H1 (cell line): Measurements from ENCODE around the gene CELF1. TPM values are rescaled to one million over a fixed set of nuclear protein-coding genes. Genes with fewer than 3 reads are reported as not detected.
A peak's percentile ranks its signal among the peaks of the same experiment; 100 is the strongest.

Experiments
- CTCF ChIA-PET: fragments of 300-600 bp; sonication (Branson Sonifier 250); formaldehyde crosslinking; loops from one replicate; lab custom pipeline; 2021; ENCODE audit not compliant: partially characterized antibody; lab: Charles Lee
- POLR2A ChIA-PET: fragments of 300-600 bp; sonication (Branson Sonifier 250); formaldehyde crosslinking; loops from one replicate; lab custom pipeline; 2021; ENCODE audit warnings: inconsistent platforms; ENCODE audit not compliant: partially characterized antibody; lab: Charles Lee
- DNase-seq, 2 experiments: peaks; one replicate each; pipeline versions ENCODE4 v3.0.0 to v3.0.0-alpha.2; 2010 to 2022; ENCODE audit warnings: low spot score in 2 of 2, low read depth in 1 of 2, mixed read lengths in 1 of 2
- FAIRE-seq: peaks from 2 replicates; lab custom pipeline; 2011; peaks lifted over from hg19 to GRCh38; lab: Jason Lieb, UNC
- H2AFZ ChIP-seq: 2 replicates; pipeline ENCODE4 v1.8.1; 2012; ENCODE audit warnings: low read length, inconsistent platforms
- H2AK5ac ChIP-seq: 2 replicates; pipeline ENCODE4 v1.6.1; 2013; ENCODE audit warnings: low read depth, low read length
- H2BK120ac ChIP-seq: replicated peaks from 2 replicates; pipeline ENCODE3; 2013; ENCODE audit warnings: low read depth, low read length, inconsistent platforms
- H2BK12ac ChIP-seq: 2 replicates; pipeline ENCODE4 v1.6.1; 2013; ENCODE audit warnings: low read depth, low read length
- H2BK15ac ChIP-seq: 2 replicates; pipeline ENCODE4 v1.6.1; 2013; ENCODE audit warnings: low read length
- H2BK20ac ChIP-seq: 2 replicates; pipeline ENCODE4 v1.6.1; 2013; ENCODE audit warnings: low read length
- H2BK5ac ChIP-seq: 2 replicates; pipeline ENCODE4 v1.6.1; 2013; ENCODE audit warnings: low read depth, low read length
- H3K14ac ChIP-seq: 2 replicates; pipeline ENCODE4 v1.6.1; 2013; ENCODE audit warnings: inconsistent platforms; ENCODE audit not compliant: insufficient read length
- H3K18ac ChIP-seq: 2 replicates; pipeline ENCODE4 v1.6.1; 2013; ENCODE audit warnings: low read length; ENCODE audit errors: extremely low read depth
- H3K23ac ChIP-seq: 2 replicates; pipeline ENCODE4 v1.6.1; 2013; ENCODE audit warnings: inconsistent platforms; ENCODE audit not compliant: insufficient read length
- H3K23me2 ChIP-seq: 2 replicates; pipeline ENCODE4 v1.6.1; 2013; ENCODE audit warnings: low read depth, low read length
- H3K27ac ChIP-seq: 2 replicates; pipeline ENCODE4 v1.6.1; 2011; ENCODE audit warnings: low read depth, low read length, inconsistent platforms
- H3K27me3 ChIP-seq, 4 experiments: replicated peaks in 1 of 4; 1 replicate in 1 of 4; 2 replicates in 3 of 4; pipeline versions ENCODE4 v1.6.1 to v1.8.1; 2011 to 2013; ENCODE audit warnings: low read length in 3 of 4, mild to moderate bottlenecking in 3 of 4, inconsistent platforms in 2 of 4, mixed read lengths in 2 of 4, moderate library complexity in 1 of 4; ENCODE audit not compliant: control insufficient read depth in 3 of 4, insufficient read depth in 3 of 4; ENCODE audit errors: extremely low read depth in 1 of 4
- H3K36me3 ChIP-seq, 4 experiments: 2 replicates each; pipeline versions ENCODE4 v1.6.1 to v1.8.1; 2011 to 2013; ENCODE audit warnings: mild to moderate bottlenecking in 4 of 4, low read length in 3 of 4, moderate library complexity in 2 of 4, control low read depth in 1 of 4, inconsistent platforms in 1 of 4; ENCODE audit not compliant: insufficient read depth in 4 of 4, control insufficient read depth in 2 of 4
- H3K4ac ChIP-seq: replicated peaks from 2 replicates; pipeline ENCODE3; 2013; ENCODE audit warnings: low read length, low read depth, mixed read lengths, inconsistent platforms; ENCODE audit not compliant: insufficient read length
- H3K4me1 ChIP-seq, 4 experiments: replicated peaks in 1 of 4; 1 replicate in 1 of 4; 2 replicates in 3 of 4; pipeline versions ENCODE4 v1.6.1 to v1.8.1; 2011 to 2013; ENCODE audit warnings: low read length in 3 of 4, inconsistent platforms in 2 of 4, mixed read lengths in 1 of 4; ENCODE audit not compliant: insufficient read depth in 4 of 4, control insufficient read depth in 3 of 4
- H3K4me2 ChIP-seq, 2 experiments: 2 replicates each; pipeline versions ENCODE4 v1.6.1 to v1.8.1; 2011 to 2013; ENCODE audit warnings: low read depth in 2 of 2, low read length in 2 of 2, control low read depth in 1 of 2, inconsistent platforms in 1 of 2, mild to moderate bottlenecking in 1 of 2; ENCODE audit not compliant: insufficient read depth in 1 of 2
- H3K4me3 ChIP-seq, 4 experiments: fragments of 200-600, 300-600 bp in 1 of 4; sonication (generic), shearing (Covaris generic), sonication (Bioruptor Twin) in 1 of 4; 2 replicates each; pipeline versions ENCODE4 v1.5.1 to v1.8.1; 2011 to 2016; ENCODE audit warnings: low read length in 4 of 4, low read depth in 3 of 4, control low read depth in 2 of 4, inconsistent platforms in 2 of 4, mild to moderate bottlenecking in 2 of 4, mixed read lengths in 1 of 4, moderate library complexity in 1 of 4; ENCODE audit not compliant: insufficient read depth in 2 of 4; ENCODE audit errors: extremely low read depth in 1 of 4
- H3K56ac ChIP-seq: replicated peaks from 2 replicates; pipeline ENCODE3; 2013; ENCODE audit warnings: low read depth, mild to moderate bottlenecking, mixed read lengths, low read length, inconsistent platforms; ENCODE audit not compliant: insufficient read length
- H3K79me1 ChIP-seq: 2 replicates; pipeline ENCODE4 v1.6.1; 2013; ENCODE audit warnings: low read depth, low read length, control low read depth
- H3K79me2 ChIP-seq, 2 experiments: 2 replicates each; pipeline versions ENCODE4 v1.6.1 to v1.8.1; 2012 to 2013; ENCODE audit warnings: low read length in 2 of 2, mild to moderate bottlenecking in 2 of 2, inconsistent platforms in 1 of 2; ENCODE audit not compliant: insufficient read depth in 2 of 2, control insufficient read depth in 1 of 2
- H3K9ac ChIP-seq, 4 experiments: replicated peaks in 1 of 4; 1 replicate in 1 of 4; 2 replicates in 3 of 4; pipeline versions ENCODE4 v1.6.1 to v1.8.1; 2011 to 2013; ENCODE audit warnings: low read depth in 3 of 4, low read length in 3 of 4, control low read depth in 2 of 4, mild to moderate bottlenecking in 2 of 4, moderate library complexity in 2 of 4, inconsistent platforms in 1 of 4; ENCODE audit errors: extremely low read depth in 1 of 4
- H3K9me3 ChIP-seq, 2 experiments: 2 replicates each; pipeline versions ENCODE4 v1.6.1 to v1.8.1; 2012 to 2013; ENCODE audit warnings: mild to moderate bottlenecking in 2 of 2, moderate library complexity in 2 of 2, control low read depth in 1 of 2, inconsistent platforms in 1 of 2, low read depth in 1 of 2, low read length in 1 of 2, mixed read lengths in 1 of 2; ENCODE audit not compliant: insufficient read depth in 2 of 2
- H4K20me1 ChIP-seq, 2 experiments: replicated peaks in 1 of 2; 2 replicates each; pipeline versions ENCODE3 to v1.8.1; 2011 to 2013; ENCODE audit warnings: inconsistent platforms in 2 of 2, low read length in 2 of 2, mild to moderate bottlenecking in 1 of 2; ENCODE audit not compliant: insufficient read depth in 2 of 2, control insufficient read depth in 1 of 2
- H4K5ac ChIP-seq: 2 replicates; pipeline ENCODE4 v1.6.1; 2013; ENCODE audit warnings: low read length, low read depth, mixed read lengths, inconsistent platforms; ENCODE audit not compliant: insufficient read length
- H4K8ac ChIP-seq: 2 replicates; pipeline ENCODE4 v1.8.0; 2013; ENCODE audit warnings: mild to moderate bottlenecking, moderate library complexity, low read length, inconsistent platforms; ENCODE audit not compliant: insufficient read depth; ENCODE audit errors: extremely low read depth
- H4K91ac ChIP-seq: replicated peaks from 2 replicates; pipeline ENCODE3; 2013; ENCODE audit warnings: low read length, mixed read lengths, inconsistent platforms; ENCODE audit not compliant: insufficient read length
- CBX5 ChIP-seq: fragments of 300-800, 300-1000 bp; sonication (generic); IDR thresholded peaks from 2 replicates; pipeline ENCODE4 v1.7.1; 2016; ENCODE audit warnings: antibody characterized with exemption, low read length, low read depth
- JUN ChIP-seq: IDR thresholded peaks from 2 replicates; pipeline ENCODE4 v1.6.1; 2011; ENCODE audit warnings: low read depth, mild to moderate bottlenecking, improper control_type of control experiment, low read length
- WGBS, 2 experiments: shearing (Covaris generic) in 1 of 2; methylation state at CpG; one replicate each; pipeline versions ENCODE4 v1.1.6 to v1.1.7; 2013 to 2015; ENCODE audit warnings: low lambda C conversion rate in 2 of 2, mixed read lengths in 2 of 2, inconsistent platforms in 1 of 2, low coverage in 1 of 2, missing lambda C conversion rate in 1 of 2; ENCODE audit not compliant: insufficient replicate concordance in 2 of 2, insufficient coverage in 1 of 2, insufficient read length in 1 of 2; ENCODE audit errors: extremely low coverage in 1 of 2, missing lambda C conversion rate in 1 of 2; 5-methylcytosine and 5-hydroxymethylcytosine counted together
- polyA plus RNA-seq, 7 experiments: library from polyadenylated mRNA; depleted of rRNA in 3 of 7; stranded (reverse) in 5 of 7; unstranded in 2 of 7; fragments of >200 nt in 5 of 7; fragments of 200-250 nt in 2 of 7; gene quantifications; 1 replicate in 5 of 7; 2 replicates in 1 of 7; 4 replicates in 1 of 7; pipeline versions ENCODE4 v1.2.1 to v1.2.3, GENCODE V29; 2011 to 2013; ENCODE audit warnings: missing spikeins in 2 of 7, mixed read lengths in 2 of 7
- total RNA-seq: library from RNA; stranded (reverse); fragmentation: NEBNext Ultra II Directional; extraction: Animal tissue kit (Norgen Biotek cat#: 25700); gene quantifications from 2 replicates; pipeline ENCODE4 v1.2.1, GENCODE V29; 2021

The CELF1 gene
- total and polyA plus RNA-seq, 2 of the 8 experiments (the other 6 are each of a cell fraction or from before 2014, with no cell fraction given) = 131 to 197 TPM

DNA sequence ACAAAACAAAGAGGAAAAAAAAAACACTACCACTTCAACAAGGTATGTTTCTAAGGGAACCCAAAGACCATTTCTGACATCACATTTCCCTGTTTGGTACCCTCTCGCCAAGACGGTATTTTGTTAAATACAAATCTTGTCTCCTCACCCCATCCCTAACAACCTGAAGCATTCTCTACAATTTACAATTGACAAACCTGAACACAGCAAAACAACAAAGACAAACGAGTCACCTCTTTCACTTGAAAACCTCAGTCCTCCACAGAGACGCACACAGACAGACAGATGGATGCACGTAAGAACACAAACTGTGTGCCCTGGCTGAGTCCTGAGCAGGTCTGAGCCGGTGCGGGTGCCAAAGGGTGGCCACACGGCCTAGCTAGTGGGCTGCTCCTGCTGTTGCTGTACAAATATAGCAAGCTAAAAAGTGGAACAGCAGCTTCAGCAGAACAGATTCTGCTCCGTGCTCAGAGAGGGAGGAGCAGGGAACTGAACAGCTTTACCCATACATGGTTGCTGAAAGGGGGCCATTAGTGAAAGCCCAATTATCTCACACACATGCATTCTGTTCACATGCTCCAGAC lies 28.5 kb downstream of the CELF1 start:
- Histone ChIP-seq H2BK20ac (no peak overlapping the region), H4K91ac (no peak overlapping the region), H3K23ac (no peak overlapping the region), H2BK15ac (no peak overlapping the region), H3K27ac (no peak overlapping the region), H3K36me3 (no peaks in the 10 kb centered on the region), H3K4me1 (peaks cover 0 to 16% (median 13%) of the 10 kb centered on the region in 4 experiments; a peak in 5 of 7 replicates), H2BK120ac (no peak overlapping the region), H4K20me1 (peaks cover 30 to 36% of the 10 kb centered on the region in 2 experiments), H4K5ac (no peak overlapping the region), H3K14ac (no peak overlapping the region), H3K9ac (peak overlapping the region in 1 of 4 experiments; percentile 14; a peak in 1 of 7 replicates), H3K79me2 (peaks cover 22 to 100% of the 10 kb centered on the region in 2 experiments), H3K56ac (no peak overlapping the region), H2BK5ac (no peak overlapping the region), H3K4me2 (peak overlapping the region; percentile 38 to 41; a peak in 3 of 4 replicates), H3K27me3 (no peaks in the 10 kb centered on the region), H2AK5ac (peak overlapping the region; percentile 7; the same call in 1 of the 2 replicates), H3K79me1 (peaks cover 5% of the 10 kb centered on the region; the same call in 1 of the 2 replicates), H3K23me2 (no peaks in the 10 kb centered on the region), H4K8ac (no peak overlapping the region), H3K4ac (no peak overlapping the region), H3K18ac (no peak overlapping the region), H2AFZ (no peak overlapping the region), H2BK12ac (no peak overlapping the region), H3K4me3 (no peak overlapping the region), H3K9me3 (no peaks in the 10 kb centered on the region)
- 74% methylated on average over 9 of the region's 9 CpGs; no CpG with 5 or more reads in 1 of the 2 experiments for WGBS, 2 experiments
- ChIA-PET POLR2A (interaction anchor here (0.6 to 1.5 kb wide), 5 partner anchors 8 to 41 kb away, joined by 3 to 6 read pairs (median 4); partner anchors contain the start of gene PTPMT1), CTCF (interaction anchor here (0.6 to 1.5 kb wide), 2 partner anchors 14 to 16 kb away, joined by 3 to 4 read pairs; no protein-coding TSS in a partner anchor)
- FAIRE-seq = no peak
- no peak for DNase-seq
- TF ChIP-seq JUN = no peak
- no peak for TF ChIP-seq CBX5
